MCF 10A (cell line): ENCODE measurements around the gene ZNF343. TPM values are rescaled to one million over a fixed set of nuclear protein-coding genes. Genes with fewer than 3 reads are reported as not detected.

Source experiments
- BruUV-seq: library from RNA; stranded (reverse); fragments of 400-500 nt; replicated peaks from 2 replicates; lab custom pipeline; 2021; lab: Mats Ljungman, UMichigan
- CTCF ChIA-PET: fragments of 300-600 bp; sonication (Branson Sonifier 250); formaldehyde crosslinking; extraction: SDS; loops from one replicate; lab custom pipeline; 2021; ENCODE audit warnings: antibody characterized with exemption, inconsistent platforms; lab: Yijun Ruan, JAX
- POLR2A ChIA-PET: fragments of 300-600, 350-650 bp; sonication (Branson Sonifier 250); formaldehyde crosslinking; extraction: SDS; loops from one replicate; lab custom pipeline; 2020; ENCODE audit warnings: antibody characterized with exemption, inconsistent platforms; lab: Yijun Ruan, JAX
- DNase-seq: peaks from one replicate; pipeline ENCODE4 v3.0.0-alpha.2; 2018; ENCODE audit not compliant: unreplicated experiment
- H3K27ac Mint-ChIP-seq: one replicate; pipeline ENCODE4 v1.8.0; 2022; ENCODE audit warnings: mild to moderate bottlenecking, low read depth, mixed read lengths; ENCODE audit not compliant: unreplicated experiment
- H3K27me3 Mint-ChIP-seq: one replicate; pipeline ENCODE4 v1.8.0; 2022; ENCODE audit warnings: mixed read lengths; ENCODE audit not compliant: insufficient read depth, unreplicated experiment
- H3K36me3 Mint-ChIP-seq: one replicate; pipeline ENCODE4 v1.8.0; 2022; ENCODE audit warnings: mild to moderate bottlenecking, moderate library complexity, mixed read lengths; ENCODE audit not compliant: insufficient read depth, unreplicated experiment
- H3K4me1 Mint-ChIP-seq: one replicate; pipeline ENCODE4 v1.8.0; 2022; ENCODE audit warnings: mixed read lengths; ENCODE audit not compliant: insufficient read depth, unreplicated experiment
- H3K4me3 Mint-ChIP-seq: one replicate; pipeline ENCODE4 v1.8.0; 2022; ENCODE audit warnings: mild to moderate bottlenecking, moderate library complexity, mixed read lengths; ENCODE audit not compliant: unreplicated experiment
- H3K9me3 Mint-ChIP-seq: one replicate; pipeline ENCODE4 v1.8.0; 2022; ENCODE audit warnings: mixed read lengths; ENCODE audit not compliant: unreplicated experiment
- intact Hi-C: fragments of 100-400 bp; cut with micrococcal nuclease; formaldehyde crosslinking; loops from 2 replicates; pipeline ENCODE4 v1.14.1; 2022
- total RNA-seq: library from RNA; stranded (reverse); gene quantifications from 2 replicates; pipeline ENCODE4 v1.2.3, GENCODE V29; 2022
- TF ChIP-seq, protein P1 (sequence below): fragments of 200-600 bp; IDR thresholded peaks from one replicate; pipeline ENCODE4 v1.8.0; 2022; ENCODE audit warnings: antibody characterized with exemption, mild to moderate bottlenecking; ENCODE audit not compliant: unreplicated experiment

ZNF343 gene
- total RNA-seq, 1 experiment from 2014 or later, result 16.6 TPM

DNA sequence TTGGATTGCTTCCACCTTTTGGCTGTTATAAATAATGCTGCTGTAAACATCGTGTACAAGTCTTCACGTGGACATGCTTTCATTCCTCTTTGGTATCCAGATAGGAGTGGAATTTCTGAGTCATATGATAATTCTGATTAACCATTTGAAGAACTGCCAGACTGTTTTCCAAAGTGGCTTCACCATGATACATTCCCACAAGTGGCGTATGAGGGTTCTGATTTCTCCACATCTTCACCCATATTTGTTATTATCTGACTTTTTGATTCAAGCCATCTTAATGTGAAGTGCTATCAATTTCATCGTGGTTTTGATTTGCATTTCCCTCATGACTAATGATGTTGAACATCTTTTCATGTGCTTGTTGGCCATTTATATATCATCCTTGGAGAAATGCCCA, 35.2 kb downstream of the ZNF343 start:
- no TSS peak for BruUV-seq
- Mint-ChIP-seq H3K27ac (no peak overlapping the region), H3K9me3 (no peaks in the 10 kb centered on the region), H3K36me3 (peaks cover 26% of the 10 kb centered on the region), H3K4me3 (no peak overlapping the region), H3K27me3 (no peaks in the 10 kb centered on the region), H3K4me1 (peaks cover 42% of the 10 kb centered on the region)
- DNase-seq, result peak; percentile 14
- CTCF ChIA-PET, result interaction anchor here (3.5 kb wide), 1 partner anchor 49 kb away, joined by 9 read pairs; no protein-coding TSS in a partner anchor
- POLR2A ChIA-PET, result interaction anchor here (1.4 kb wide), 1 partner anchor 178 kb away, joined by 6 read pairs; no protein-coding TSS in a partner anchor
- intact Hi-C loops, result no loop called here
- TF ChIP-seq, protein P1, sequence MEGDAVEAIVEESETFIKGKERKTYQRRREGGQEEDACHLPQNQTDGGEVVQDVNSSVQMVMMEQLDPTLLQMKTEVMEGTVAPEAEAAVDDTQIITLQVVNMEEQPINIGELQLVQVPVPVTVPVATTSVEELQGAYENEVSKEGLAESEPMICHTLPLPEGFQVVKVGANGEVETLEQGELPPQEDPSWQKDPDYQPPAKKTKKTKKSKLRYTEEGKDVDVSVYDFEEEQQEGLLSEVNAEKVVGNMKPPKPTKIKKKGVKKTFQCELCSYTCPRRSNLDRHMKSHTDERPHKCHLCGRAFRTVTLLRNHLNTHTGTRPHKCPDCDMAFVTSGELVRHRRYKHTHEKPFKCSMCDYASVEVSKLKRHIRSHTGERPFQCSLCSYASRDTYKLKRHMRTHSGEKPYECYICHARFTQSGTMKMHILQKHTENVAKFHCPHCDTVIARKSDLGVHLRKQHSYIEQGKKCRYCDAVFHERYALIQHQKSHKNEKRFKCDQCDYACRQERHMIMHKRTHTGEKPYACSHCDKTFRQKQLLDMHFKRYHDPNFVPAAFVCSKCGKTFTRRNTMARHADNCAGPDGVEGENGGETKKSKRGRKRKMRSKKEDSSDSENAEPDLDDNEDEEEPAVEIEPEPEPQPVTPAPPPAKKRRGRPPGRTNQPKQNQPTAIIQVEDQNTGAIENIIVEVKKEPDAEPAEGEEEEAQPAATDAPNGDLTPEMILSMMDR, result no peak

DNA sequence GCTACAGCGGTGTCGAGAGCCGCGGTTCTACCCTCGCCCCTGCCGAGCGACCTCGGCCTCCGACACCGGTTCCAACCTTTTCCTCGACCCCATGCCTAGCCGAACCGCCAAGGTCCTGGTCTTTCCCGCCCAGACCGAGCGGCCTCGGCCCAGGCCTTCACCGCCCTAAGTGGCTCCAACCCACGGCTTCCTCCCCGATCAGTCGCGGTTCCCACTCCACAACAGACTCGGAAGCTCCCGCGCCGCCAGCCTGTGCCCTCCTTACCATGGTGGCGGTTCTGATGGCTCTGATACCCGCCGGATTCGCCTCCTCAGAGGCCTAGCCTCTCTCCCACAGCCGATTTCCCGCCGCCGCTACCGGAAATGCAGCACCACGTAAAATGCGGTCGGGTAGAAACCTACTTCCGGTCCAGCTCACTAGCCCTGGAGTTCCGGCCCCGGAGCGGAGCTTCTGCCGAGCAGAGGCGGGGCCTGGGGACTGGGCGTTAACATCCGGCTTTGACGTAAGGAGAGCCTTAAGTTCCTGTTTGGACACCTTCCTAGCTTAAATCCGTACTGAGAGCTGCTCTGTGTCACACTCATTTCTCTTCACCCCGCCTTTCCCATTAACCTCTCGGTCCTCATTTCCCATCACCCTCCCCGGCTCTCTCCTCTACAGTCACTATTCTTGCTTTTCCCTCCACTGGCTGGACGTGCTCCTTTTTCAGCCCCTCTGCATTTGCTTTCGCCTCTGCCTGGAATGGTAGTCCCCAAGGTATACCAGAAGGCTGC, 38.1 kb downstream of the ZNF343 start, which contains the start of gene SNRPB:
TSS of gene SNRPB (minus strand) at position 367 of the 771 bp plus-strand sequence. CDS start at position 268, 99 bp downstream.
- peaks cover 55% of the 10 kb centered on the region for H3K4me1 Mint-ChIP-seq
- TF ChIP-seq, protein P1, result no peak
- peak within 1 kb of the TSS; percentile 96 for H3K4me3 Mint-ChIP-seq
- CTCF ChIA-PET, result interaction anchor here (0.6 to 6.8 kb wide), 9 partner anchors 15 to 1246 kb away, joined by 3 to 62 read pairs (median 3); no protein-coding TSS in a partner anchor
- intact Hi-C loops, result no loop called here
- H3K36me3 Mint-ChIP-seq, result peaks cover 51% of the 10 kb centered on the region
- peak within 1 kb of the TSS; percentile 100 for H3K27ac Mint-ChIP-seq
- H3K27me3 Mint-ChIP-seq, result no peaks in the 10 kb centered on the region
- BruUV-seq, result TSS peak; percentile 48
- no peaks in the 10 kb centered on the region for H3K9me3 Mint-ChIP-seq
- DNase-seq, result peak; percentile 98
- POLR2A ChIA-PET, result interaction anchor here (0.6 to 5.1 kb wide), 46 partner anchors 9 to 1350 kb away, joined by 3 to 75 read pairs (median 4); partner anchors contain the start of genes IDH3B, NOP56, SDCBP2 and STK35

DNA sequence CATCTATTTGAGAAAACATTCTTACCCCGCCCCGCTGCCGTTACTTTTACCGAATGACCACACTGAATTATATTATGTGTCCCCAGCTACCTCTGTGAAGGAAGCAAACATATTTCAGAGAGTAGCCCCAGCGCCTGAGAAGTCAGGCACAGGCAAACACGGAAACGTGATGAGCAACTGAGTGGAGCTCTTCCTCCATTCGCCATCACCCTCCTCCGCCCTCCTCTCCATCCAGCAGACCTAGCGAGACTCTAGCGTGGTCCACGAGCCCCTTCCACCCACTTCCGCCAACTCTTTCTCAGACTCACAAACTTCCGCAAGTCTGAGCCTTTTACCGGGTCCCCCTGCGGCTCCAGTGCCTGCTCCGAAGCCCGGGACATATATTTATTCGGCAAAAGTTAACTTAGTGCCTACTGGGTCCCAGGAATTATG, 38.7 kb downstream of the ZNF343 start:
- Mint-ChIP-seq H3K27ac (peak overlapping the region; percentile 100), H3K27me3 (no peaks in the 10 kb centered on the region)
- intact Hi-C loops, result no loop called here

More for the DNA sequence above, 38.7 kb downstream of the ZNF343 start:
- no TSS peak for BruUV-seq
- TF ChIP-seq, protein P1, result no peak
- ChIA-PET POLR2A (interaction anchor here (0.6 to 5.1 kb wide), 37 partner anchors 9 to 1352 kb away, joined by 3 to 75 read pairs (median 4); partner anchors contain the start of genes IDH3B, NOP56, PSMF1 and STK35), CTCF (interaction anchor here (0.6 to 6.8 kb wide), 12 partner anchors 15 to 1245 kb away, joined by 3 to 62 read pairs (median 5); no protein-coding TSS in a partner anchor)
- H3K36me3 Mint-ChIP-seq, result peaks cover 57% of the 10 kb centered on the region
- H3K9me3 Mint-ChIP-seq, result no peaks in the 10 kb centered on the region
- peak overlapping the region; percentile 96 for H3K4me3 Mint-ChIP-seq
- H3K4me1 Mint-ChIP-seq, result peaks cover 55% of the 10 kb centered on the region
- peak; percentile 56 for DNase-seq
